HG03139 (cell line): ENCODE data around the gene RAD9B.
"Not testable (repeated sequence)": the region's sequence is repeated elsewhere in the genome, so short reads cannot be mapped to it uniquely, and the experiment has no call there.

ENCODE experiments used
- ATAC-seq: cut with Tn5 transposase; IDR thresholded peaks from one replicate; pipeline ENCODE4 v1.9.1; 2021; ENCODE audit not compliant: unreplicated experiment

RAD9B gene

DNA sequence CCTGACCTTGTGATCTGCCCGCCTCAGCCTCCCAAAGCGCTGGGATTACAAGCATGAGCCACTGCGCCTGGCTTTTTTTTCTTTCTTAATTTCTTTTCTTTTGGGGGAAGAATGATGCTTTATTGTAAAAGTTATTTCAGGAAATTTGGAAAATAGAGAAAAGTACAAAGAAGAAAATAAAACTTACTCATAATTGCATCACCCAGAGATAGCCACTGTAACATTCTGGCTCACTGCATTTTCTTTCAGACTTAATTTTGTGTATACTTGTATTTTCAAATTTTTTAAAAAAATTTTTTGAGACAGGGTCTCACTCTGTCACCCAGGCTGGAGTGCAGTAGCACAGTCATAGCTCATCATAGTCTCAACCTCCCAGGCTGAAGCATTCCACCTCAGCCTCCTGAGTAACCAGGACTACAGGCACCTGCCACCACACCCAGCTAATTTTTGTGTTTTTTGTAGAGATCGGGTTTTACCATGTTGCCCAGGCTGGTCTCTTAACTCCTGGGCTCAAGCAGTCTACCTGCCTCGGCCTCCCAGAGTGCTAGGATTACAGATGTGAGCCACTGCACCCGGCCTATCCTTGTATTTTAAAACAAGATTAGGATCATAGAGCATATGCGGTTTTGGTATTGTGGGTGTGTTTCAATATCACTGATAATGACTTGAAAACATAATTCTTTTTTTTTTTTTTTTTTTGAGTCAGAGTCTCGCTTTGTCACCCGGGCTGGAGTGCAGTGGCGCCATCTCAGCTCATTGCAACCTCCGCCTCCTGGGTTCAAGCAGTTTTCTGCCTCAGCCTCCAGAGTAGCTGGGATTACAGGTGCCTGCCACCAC is 19.0 kb downstream of the RAD9B start:
- ATAC-seq, result not testable (repeated sequence)

DNA sequence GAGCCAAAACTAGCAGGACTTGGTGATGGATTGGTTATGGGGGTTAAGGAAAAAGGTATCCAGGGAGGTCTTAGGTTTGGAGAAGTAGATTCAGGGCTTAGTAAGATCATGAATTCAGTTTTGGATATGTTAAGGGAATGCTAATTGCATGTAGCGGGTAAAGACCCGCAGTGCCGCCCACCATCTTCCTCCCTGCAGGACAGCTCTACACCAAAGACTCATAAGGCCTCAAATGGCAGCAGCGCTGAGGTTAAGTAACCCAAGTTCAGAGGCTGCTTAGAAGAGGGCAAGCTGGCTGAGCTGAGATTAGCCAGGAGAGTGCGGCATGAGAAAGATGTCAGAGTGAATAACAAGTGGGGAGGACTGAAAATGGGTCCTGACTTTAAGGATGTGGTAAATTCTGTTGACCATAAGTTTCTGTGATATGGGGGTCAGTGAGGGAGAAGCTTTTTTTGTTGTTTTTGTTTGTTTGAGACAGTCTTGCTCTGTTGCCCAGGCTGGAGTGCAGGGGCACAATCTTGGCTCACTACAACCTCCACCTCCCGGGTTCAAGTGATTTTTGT is 26.2 kb downstream of the RAD9B start:
- ATAC-seq, result no peak

DNA sequence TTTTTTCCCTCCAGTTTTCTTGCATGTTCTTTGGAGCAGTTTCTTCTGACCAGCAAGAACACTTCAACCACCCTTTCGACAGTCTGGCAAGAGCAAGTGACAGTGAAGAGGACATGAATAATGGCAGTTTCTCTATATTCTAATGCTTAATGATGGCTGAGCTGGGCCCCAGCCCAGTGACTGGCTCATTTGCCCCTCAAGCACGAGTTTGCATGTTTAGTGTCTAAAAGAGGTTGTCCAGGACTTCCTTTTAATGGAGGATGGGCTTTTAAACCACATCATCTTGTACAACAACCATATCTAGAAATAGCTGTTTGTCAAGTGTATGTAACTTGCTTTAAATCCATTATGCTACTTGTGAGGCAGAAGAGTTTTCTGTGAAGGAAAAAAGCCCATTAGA is 28.4 kb downstream of the RAD9B start:
- no peak for ATAC-seq

DNA sequence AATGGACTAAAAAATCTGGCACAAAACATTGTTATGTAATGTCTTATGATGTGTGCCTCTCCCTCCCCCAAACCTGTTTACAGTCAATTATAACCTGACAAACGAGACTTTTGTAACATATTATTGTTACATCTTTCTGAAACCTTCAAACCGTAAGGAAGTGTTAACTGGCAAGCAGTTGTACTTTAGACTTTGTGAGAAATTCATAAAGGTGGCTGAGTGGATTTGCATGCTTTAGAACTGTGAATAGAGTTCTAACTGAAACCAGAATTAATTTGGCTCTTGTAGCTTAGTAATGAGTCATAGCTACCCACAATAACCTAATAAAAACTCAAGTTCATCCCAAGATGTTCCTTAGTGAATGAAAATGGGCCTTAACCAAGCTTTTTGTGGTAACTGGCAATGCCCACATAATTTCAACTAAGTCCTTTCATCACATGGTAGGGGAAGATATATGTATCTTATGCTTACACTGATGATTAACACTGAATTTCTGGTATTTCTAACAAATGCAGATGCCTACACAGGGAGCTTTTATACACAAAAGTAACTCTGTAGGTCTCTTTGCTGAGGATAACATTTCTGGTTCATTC is 29.7 kb downstream of the RAD9B start:
- peak; percentile 76 for ATAC-seq

DNA sequence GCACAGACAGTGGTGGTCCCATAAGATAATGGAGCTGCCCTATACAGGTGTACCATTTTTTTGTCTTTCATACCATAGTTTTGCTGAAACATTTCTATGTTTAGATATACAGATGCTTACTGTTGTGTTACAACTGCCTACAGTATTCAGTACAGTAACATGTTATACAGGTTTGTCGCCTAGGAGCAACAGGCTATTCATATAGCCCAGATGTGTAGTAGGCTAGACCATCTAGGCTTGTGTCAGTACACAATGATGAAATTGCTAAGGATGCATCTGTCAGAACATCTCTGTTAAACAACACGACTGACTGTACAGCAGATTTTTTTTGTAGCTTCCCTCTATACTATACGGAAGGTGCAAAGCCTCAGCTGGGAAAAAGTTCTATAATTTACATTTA is 30.5 kb downstream of the RAD9B start:
- no peak for ATAC-seq

DNA sequence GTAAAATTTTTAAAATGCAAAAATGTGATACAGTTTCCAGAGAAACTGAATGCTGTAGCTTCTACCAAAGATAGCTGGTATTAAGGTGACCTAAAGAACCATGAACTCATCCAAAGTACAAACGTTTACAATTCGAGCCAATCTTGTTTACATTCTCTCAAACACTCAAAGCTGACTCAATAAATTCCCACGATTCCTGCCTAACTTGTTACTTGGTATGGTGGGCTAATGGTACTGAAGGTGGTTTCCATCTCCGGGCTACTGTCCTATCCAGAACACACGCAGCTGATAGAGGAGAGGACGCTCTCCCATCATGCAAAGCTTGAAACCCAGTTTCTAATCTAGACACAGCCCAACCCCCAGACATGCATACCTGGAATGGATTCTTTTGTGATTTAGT is 31.5 kb downstream of the RAD9B start:
- no peak for ATAC-seq

DNA sequence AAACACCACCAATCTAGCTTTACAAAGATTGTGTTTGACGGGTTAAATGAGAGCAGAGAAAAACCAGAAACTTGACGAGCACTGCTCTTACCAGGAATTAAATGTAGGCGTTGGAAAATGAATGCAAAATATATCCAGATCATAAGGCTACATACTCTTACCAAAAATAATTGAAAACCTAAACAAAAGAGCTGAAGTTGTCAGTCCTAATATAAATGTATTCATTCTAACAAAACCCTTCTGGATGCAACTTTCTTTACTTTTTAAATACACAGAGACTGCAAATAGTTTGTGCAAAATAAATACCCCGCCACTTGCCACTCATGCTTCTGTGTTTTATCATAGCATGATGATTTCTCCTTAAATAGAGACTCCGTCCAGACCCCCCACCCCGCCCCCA is 32.7 kb downstream of the RAD9B start:
- ATAC-seq, result no peak

DNA sequence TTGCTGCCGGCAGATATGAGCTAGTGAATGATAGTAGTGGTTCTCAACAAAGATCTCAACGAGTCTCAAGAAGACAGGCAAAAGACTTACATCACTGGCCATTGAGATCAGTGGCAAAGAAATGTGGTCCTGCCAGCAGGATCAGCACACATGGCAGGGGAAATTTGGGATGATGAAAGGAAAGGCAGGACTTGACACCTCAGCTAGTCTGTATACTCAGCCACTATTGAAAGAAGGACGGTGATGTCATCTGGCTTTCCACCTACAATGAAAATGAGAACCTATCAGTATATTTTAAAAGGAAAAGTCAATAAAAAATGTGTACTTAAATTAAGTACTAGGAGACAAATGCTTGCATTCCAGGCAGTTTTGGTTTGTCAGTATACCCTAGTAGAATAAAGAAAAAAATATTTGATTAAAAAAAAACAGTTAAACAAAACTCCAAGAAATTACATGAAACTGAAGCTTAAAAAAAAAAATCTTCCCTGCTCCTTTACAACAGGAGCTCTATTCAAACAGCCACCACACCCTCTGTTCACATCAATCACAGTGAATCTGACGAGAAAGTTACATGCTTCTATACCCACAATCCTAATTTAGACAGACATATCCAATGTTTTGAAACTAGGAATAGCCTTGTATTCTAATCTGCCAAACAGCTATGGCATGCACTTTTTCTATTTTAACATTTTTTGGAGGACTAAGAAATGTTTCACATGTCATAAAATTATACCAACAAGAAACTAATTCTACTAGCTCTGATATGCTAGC is 34.9 kb downstream of the RAD9B start:
- ATAC-seq, result no peak

DNA sequence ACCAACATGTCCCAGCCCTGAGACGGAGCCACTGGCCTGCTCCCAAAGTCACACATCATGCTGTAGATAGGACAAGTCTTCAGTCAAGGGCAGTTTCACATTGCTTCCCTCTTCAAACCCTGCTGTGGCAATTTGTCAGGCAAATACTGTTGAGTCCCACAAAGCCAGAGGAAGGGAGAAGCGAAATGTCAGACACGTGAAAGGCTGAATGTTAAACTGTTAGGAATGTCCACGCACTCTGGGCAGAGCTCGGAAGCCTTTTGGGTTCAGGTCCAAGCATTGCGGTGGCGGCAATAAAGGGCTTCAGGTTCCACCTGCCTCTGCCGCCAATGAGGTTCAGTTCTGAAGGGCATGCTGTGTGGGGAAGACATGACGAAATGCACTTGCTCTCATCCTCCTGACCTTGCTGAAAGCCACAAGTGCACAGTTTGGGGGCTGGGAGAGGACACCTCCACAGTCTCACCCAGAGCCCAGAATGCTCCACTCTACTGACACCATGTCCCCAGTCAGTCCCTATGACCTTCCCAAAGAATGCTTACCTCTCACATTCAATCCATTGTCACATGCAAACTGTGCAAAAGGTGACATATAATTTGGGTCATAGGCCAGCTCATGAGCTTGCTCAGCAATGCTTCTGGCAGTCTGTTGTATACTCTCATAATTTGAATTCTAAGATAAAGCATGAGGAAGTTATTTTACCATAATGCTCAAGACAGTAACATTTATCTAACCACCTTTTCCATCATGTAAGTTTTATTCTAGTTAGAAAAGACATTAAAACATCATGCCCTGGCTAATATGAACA is 35.7 kb downstream of the RAD9B start:
- ATAC-seq, result no peak

DNA sequence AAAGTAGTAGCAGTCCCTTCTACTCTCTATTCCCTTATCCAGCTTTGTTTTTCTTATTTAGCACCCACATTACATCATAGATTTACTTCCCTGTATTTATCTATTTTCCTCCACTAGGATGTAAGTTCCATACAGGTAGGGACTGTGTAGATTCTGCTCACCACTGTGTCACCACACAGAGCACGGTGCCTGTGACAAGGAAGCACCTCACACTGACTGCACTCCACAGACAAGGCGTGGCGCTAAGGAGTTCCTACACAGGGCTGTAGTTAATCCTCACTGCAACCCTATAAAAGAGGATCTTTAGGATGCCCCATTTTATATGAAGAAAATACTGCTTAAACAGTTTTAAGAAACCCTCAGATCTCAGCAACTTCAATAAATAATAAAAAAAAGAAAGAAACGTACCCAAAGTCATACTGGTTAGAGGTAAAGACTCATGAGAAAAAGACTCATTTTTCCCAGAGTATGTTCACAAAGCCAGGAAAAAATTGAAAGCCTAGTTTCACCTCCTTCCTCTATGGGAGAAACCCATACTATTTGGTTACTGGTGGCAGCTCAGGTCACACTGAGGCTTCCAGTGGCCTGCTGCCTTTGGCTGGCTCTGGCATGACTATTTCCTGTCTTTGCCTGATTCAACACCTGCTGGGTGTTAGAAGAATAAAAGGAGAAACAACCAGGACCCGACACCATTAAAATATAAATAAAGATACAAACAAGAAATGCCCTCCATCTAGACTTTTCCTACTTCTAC is 36.9 kb downstream of the RAD9B start:
- ATAC-seq, result no peak

DNA sequence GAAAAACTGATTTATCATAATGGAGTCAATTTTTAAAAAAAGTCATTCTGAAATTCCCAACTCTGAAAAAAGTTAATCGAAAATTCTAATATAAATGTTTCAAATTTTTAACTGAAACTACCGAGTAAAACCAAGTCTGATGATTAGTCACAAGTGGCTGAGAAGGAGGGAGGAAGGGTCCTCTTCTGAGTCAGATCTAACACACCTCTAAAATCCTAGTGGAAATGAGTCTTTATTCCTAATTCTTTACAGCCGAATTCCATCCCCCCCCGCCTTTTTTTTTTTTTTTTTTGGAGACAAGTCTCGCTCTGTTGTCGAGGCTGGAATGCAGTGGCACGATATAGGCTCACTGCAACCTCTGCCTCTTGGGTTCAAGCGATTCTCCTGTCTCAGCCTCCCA is 37.9 kb downstream of the RAD9B start:
- ATAC-seq, result no peak

DNA sequence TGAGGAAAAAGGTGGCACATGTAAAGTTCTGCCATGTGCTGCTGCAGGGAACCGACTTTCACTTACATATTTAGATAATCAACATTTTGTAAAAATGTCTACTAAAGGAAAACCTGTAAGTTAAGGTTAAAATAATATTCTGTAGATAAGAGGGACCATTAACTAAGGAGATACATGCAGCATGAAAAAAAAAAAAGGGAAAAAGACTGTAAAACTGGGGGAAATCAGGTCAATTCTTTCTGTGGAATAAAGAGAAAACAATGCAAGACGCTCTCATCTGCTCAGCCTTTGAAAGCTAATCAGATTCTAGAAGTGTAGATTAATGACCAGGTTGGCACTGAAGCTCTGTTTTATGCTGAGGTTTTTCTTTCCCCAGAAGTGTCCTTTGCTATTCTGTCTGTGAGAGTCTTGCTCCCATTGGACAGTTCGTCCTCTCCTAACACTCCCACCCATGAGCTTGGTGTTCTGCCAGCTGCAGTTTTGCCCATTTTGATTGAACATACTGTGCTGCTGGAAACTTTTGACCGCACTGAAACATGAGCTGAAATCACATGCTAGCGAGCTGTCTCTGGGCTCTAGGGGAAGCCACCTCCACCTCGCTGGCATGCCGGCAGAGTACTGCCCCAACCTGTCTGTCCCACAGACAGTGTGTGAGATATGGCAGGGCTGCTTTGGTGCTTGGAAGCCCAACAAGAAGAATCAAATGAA is 41.3 kb downstream of the RAD9B start:
- no peak for ATAC-seq

DNA sequence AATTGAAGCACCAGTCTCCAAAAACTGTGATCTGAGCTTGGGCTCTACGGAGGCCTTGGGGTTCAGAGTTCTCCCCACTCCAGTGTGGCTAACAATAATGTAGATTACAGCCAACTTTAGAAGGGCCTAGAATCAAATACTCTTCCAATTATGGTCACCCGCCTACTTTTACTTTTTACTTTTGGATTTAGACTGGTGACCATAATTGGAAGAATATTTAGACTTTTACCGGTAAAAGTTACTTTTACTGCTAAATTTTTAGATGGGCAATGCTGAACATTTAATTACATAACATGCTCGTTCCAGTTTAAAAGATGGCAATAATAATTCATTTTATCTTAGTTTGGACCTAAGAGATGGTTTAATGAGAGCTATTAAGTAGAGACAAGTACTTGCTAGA is 41.8 kb downstream of the RAD9B start:
- ATAC-seq, result no peak

DNA sequence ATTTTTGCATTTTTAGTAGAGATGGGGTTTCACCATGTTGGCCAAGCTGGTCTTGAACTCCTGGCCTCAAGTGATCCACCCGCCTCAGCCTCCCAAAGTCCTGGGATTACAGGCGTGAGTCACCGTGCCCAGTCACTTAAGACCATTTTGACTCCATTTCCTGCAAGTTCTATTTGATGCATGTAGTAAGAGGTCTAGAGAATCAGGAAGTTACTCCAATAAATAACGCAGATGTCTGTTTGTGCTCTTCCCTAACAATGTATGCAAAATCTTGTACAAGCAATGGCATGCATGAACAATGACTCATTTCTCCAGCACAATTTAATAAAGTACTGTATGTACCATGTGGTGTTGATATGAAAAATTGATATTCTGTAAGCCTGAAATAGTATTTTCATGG is 43.1 kb downstream of the RAD9B start:
- not testable (repeated sequence) for ATAC-seq

DNA sequence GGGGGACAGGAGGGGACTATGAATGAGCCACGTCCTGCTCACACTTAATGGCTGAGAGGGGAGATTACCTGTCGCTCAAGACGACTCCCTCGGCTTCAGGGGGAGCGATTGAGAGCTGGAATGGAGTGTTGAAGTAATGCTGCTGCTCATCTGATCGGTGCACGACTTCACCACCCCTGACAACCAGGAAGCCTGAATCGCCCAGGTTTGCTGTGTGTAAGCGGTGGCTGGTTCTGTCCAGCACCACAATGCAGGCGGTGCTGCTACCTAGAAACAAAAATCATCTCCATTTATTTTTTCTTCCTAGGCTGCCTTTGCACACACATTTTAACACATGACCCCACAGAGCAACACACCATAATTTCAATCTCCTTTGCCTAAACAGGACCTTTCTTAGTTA is 43.7 kb downstream of the RAD9B start:
- no peak for ATAC-seq

DNA sequence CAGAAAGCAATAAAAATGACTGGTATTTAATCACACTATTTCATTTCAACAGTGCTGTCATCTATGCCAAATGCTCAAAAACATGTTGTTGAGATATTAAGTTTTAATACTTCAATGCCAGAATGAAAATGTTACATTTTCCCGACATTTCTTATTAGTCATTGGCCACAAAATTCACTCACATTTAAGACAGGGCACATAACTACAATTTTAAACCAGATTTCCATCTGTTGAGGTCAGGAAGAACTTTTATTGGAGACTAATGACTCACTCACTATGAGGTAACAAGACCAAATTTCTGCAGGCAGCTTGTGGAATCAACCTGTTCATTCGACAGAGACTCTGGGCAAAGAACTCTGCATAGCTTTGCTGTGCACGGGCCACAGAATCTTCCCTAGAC is 44.2 kb downstream of the RAD9B start:
- no peak for ATAC-seq

DNA sequence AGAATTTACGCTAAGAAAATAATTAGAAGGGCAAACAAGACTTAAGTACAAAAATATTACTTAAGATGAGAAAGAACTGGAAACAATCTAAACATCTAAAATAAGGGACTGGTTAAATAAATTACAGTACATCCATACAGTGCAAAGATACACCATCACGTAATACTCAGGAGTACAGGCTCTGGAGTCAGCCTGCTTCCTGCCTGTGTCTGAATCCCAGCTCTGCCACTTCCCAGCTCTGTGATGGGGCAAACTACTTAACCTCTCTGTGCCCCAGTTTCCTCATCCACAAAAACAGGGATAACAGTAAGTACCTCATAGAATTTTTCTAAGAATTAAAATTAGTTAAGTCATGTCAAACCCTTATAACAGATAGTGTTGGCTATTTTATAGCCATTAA is 45.0 kb downstream of the RAD9B start:
- ATAC-seq, result no peak

DNA sequence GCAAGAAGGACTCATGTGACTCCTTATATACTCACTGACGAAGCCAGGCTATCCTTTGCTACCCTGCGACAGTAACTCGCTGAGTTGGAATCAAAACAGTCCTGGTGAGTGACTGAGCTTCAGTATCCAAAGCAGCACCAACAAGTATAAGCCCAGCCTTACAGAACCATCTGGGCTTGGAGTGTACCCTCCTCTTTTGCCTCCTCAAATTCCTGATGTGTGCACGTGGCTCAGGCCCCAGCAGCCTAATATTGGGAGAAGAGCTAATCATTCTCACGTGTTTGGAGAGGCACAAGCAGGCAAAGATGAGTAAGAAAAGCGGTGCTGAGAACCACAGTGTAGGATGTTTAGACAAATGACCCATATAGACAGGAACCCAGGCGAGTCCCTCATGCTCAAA is 46.5 kb downstream of the RAD9B start:
- ATAC-seq, result no peak

DNA sequence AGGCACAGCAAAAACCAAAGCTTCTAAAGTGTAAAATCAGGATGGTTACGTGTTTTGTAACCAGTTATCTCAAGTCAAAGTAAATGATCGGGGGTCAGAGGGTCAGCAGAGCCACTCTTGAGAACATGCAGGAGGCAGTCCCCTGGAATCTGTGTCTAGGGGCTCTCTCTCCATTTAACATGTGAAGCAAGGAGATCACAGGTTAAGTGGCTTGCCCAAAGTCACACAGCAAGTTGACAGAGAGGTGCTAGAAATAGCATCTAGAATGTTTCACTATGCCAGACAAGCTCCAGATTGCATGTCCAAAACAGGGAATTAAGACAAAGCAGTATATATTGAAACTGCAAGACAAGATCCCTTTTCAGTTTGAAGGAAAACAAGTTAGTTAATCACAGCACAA is 47.6 kb downstream of the RAD9B start:
- no peak for ATAC-seq

DNA sequence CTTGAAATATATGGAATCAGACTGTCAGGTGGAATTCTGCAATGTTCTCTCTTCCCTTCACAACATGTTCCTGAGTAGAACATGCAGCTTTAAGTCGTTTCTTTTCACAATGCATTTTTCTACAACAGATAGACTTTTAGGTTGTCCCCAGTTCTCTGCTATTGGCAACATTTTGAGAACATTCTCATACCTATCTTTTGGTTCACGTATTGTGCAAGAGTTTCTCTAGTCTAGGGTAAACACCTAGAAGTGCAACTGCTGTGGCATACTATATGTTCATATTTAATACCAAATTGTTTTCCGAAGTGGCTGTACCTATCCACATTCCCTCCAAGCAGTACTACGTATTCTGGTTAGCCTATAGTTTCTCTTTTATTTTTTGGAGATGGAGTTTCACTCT is 48.9 kb downstream of the RAD9B start:
- ATAC-seq, result no peak
